Gastrocnemius medialis (tissue), 4 donors: ENCODE data around the gene ADAMTS2.

ENCODE experiments used
- POLR2A ChIP-seq, 2 donors: fragments of 450-650 bp; IDR thresholded peaks; one replicate each; pipeline ENCODE4 v1.6.1; 2017; ENCODE audit warnings: antibody characterized with exemption in 2 of 2, mild to moderate bottlenecking in 2 of 2, moderate library complexity in 2 of 2
- TF ChIP-seq, protein P1 (sequence below), 5 experiments: fragments of 450-650 bp in 3 of 5; fragments of 200-600 bp in 2 of 5; sonication (generic) in 2 of 5; IDR thresholded peaks in 4 of 5; conservative IDR thresholded peaks in 1 of 5; 1 replicate in 4 of 5; 2 replicates in 1 of 5; pipeline ENCODE4 v1.5.1; 2016 to 2019; ENCODE audit warnings: antibody characterized with exemption in 5 of 5, mild to moderate bottlenecking in 3 of 5, moderate library complexity in 3 of 5

GRCh38 chr5:179324760-179325295 lies 20.4 kb downstream of the ADAMTS2 start:
- TF ChIP-seq, protein P1, sequence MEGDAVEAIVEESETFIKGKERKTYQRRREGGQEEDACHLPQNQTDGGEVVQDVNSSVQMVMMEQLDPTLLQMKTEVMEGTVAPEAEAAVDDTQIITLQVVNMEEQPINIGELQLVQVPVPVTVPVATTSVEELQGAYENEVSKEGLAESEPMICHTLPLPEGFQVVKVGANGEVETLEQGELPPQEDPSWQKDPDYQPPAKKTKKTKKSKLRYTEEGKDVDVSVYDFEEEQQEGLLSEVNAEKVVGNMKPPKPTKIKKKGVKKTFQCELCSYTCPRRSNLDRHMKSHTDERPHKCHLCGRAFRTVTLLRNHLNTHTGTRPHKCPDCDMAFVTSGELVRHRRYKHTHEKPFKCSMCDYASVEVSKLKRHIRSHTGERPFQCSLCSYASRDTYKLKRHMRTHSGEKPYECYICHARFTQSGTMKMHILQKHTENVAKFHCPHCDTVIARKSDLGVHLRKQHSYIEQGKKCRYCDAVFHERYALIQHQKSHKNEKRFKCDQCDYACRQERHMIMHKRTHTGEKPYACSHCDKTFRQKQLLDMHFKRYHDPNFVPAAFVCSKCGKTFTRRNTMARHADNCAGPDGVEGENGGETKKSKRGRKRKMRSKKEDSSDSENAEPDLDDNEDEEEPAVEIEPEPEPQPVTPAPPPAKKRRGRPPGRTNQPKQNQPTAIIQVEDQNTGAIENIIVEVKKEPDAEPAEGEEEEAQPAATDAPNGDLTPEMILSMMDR (IDR thresholded peaks at IDR 0.05 in 4 of 5, conservative IDR thresholded peaks at IDR 0.05 in 1 of 5) = no peak
- TF ChIP-seq POLR2A (IDR thresholded peaks at IDR 0.05) = no peak
